ENCODE results near the gene GSTA3.

Gene GSTA3

GRCh38 chr6:52914516-52914915, 5.0 kb upstream of the GSTA3 start:
- Histone ChIP-seq H4K91ac (ENCODE audit: low read depth, low read length, poor library complexity) (no peak overlapping the region), H3K14ac (ENCODE audit: low read length) (no peak overlapping the region), H3K23ac (ENCODE audit: low read depth, low read length, poor library complexity) (no peak overlapping the region), H3K4me3 (ENCODE audit: low read length in 2 of 2) (no peak overlapping the region), H3K27ac (replicated peaks; ENCODE audit: low read length) (no peak overlapping the region), H2BK12ac (ENCODE audit: low read length) (no peak overlapping the region), H3K79me1 (ENCODE audit: low read depth, low read length) (no peaks in the 10 kb centered on the region), H3K9ac (ENCODE audit: low read depth, low read length, poor library complexity) (no peak overlapping the region), H3K9me3 (replicated peaks in 1 of 2; ENCODE audit: control insufficient read depth in 2 of 2, insufficient read depth in 1 of 2, low read depth in 1 of 2, low read length in 2 of 2) (no peaks in the 10 kb centered on the region), H3K18ac (ENCODE audit: low read length) (no peak overlapping the region), H3K4me2 (ENCODE audit: insufficient read depth, low read length, poor library complexity, severe bottlenecking) (no peak overlapping the region), H4K8ac (ENCODE audit: low read depth, low read length) (no peak overlapping the region), H3K36me3 (replicated peaks in 1 of 2; ENCODE audit: control insufficient read depth in 2 of 2, insufficient read depth in 2 of 2, low read length in 2 of 2) (no peaks in the 10 kb centered on the region), H2BK120ac (ENCODE audit: low read depth, low read length) (no peak overlapping the region), H3K27me3 (ENCODE audit: control insufficient read depth in 3 of 3, insufficient read depth in 3 of 3, low read depth in 1 of 3, low read length in 3 of 3) (peaks cover 0 to 4% (median 0%) of the 10 kb centered on the region in 3 experiments), H2BK15ac (ENCODE audit: low read length) (no peak overlapping the region), H3K4ac (ENCODE audit: low read length) (no peak overlapping the region), H2BK5ac (ENCODE audit: low read length) (no peak overlapping the region), H2AFZ (ENCODE audit: low read length) (no peak overlapping the region), H3K4me1 (ENCODE audit: control insufficient read depth in 2 of 2, insufficient read depth in 1 of 2, low read depth in 1 of 2, low read length in 2 of 2) (peaks cover 0 to 2% of the 10 kb centered on the region in 2 donors), H2AK5ac (ENCODE audit: low read depth, low read length) (no peak overlapping the region)
- DNase-seq (ENCODE audit: low spot score) = no peak

GRCh38 chr6:52910091-52910490, 593 bp upstream of the GSTA3 start:
- Histone ChIP-seq H3K4ac (ENCODE audit: low read length) (no peak overlapping the region), H3K27me3 (ENCODE audit: control insufficient read depth in 3 of 3, insufficient read depth in 3 of 3, low read depth in 1 of 3, low read length in 3 of 3) (peaks cover 0 to 2% (median 0%) of the 10 kb centered on the region in 3 experiments), H4K91ac (ENCODE audit: low read depth, low read length, poor library complexity) (no peak overlapping the region), H3K9ac (ENCODE audit: low read depth, low read length, poor library complexity) (no peak overlapping the region), H3K9me3 (replicated peaks in 1 of 2; ENCODE audit: control insufficient read depth in 2 of 2, insufficient read depth in 1 of 2, low read depth in 1 of 2, low read length in 2 of 2) (no peaks in the 10 kb centered on the region), H3K36me3 (replicated peaks in 1 of 2; ENCODE audit: control insufficient read depth in 2 of 2, insufficient read depth in 2 of 2, low read length in 2 of 2) (no peaks in the 10 kb centered on the region), H2BK120ac (ENCODE audit: low read depth, low read length) (no peak overlapping the region), H3K18ac (ENCODE audit: low read length) (no peak overlapping the region), H2BK15ac (ENCODE audit: low read length) (no peak overlapping the region), H4K8ac (ENCODE audit: low read depth, low read length) (no peak overlapping the region), H3K4me2 (ENCODE audit: insufficient read depth, low read length, poor library complexity, severe bottlenecking) (no peak overlapping the region), H2AK5ac (ENCODE audit: low read depth, low read length) (no peak overlapping the region), H3K4me3 (ENCODE audit: low read length in 2 of 2) (no peak overlapping the region), H2AFZ (ENCODE audit: low read length) (no peak overlapping the region), H3K79me1 (ENCODE audit: low read depth, low read length) (no peaks in the 10 kb centered on the region), H3K27ac (replicated peaks; ENCODE audit: low read length) (no peak overlapping the region), H2BK5ac (ENCODE audit: low read length) (no peak overlapping the region), H2BK12ac (ENCODE audit: low read length) (no peak overlapping the region), H3K14ac (ENCODE audit: low read length) (no peak overlapping the region), H3K4me1 (ENCODE audit: control insufficient read depth in 2 of 2, insufficient read depth in 1 of 2, low read depth in 1 of 2, low read length in 2 of 2) (peaks cover 0 to 2% of the 10 kb centered on the region in 2 donors), H3K23ac (ENCODE audit: low read depth, low read length, poor library complexity) (no peak overlapping the region)
- DNase-seq (ENCODE audit: low spot score) = no peak
- no CpG with 5 or more reads among the region's 4 CpGs for WGBS, 2 donors (ENCODE audit: extremely low coverage in 2 of 2, insufficient read length in 2 of 2, insufficient replicate concordance in 1 of 2)

- Histone ChIP-seq H3K4ac (ENCODE audit: low read length) (no peak overlapping the region), H2BK12ac (ENCODE audit: low read length) (no peak overlapping the region), H3K4me3 (ENCODE audit: low read length in 2 of 2) (no peak overlapping the region), H2BK15ac (ENCODE audit: low read length) (no peak overlapping the region), H2AK5ac (ENCODE audit: low read depth, low read length) (no peak overlapping the region), H3K14ac (ENCODE audit: low read length) (no peak overlapping the region), H3K18ac (ENCODE audit: low read length) (no peak overlapping the region), H3K9ac (ENCODE audit: low read depth, low read length, poor library complexity) (no peak overlapping the region), H3K4me2 (ENCODE audit: insufficient read depth, low read length, poor library complexity, severe bottlenecking) (no peak overlapping the region), H4K8ac (ENCODE audit: low read depth, low read length) (no peak overlapping the region), H4K91ac (ENCODE audit: low read depth, low read length, poor library complexity) (no peak overlapping the region), H3K4me1 (ENCODE audit: control insufficient read depth in 2 of 2, insufficient read depth in 1 of 2, low read depth in 1 of 2, low read length in 2 of 2) (peaks cover 0 to 2% of the 10 kb centered on the region in 2 donors), H3K27me3 (ENCODE audit: control insufficient read depth in 3 of 3, insufficient read depth in 3 of 3, low read depth in 1 of 3, low read length in 3 of 3) (no peaks in the 10 kb centered on the region), H3K36me3 (replicated peaks in 1 of 2; ENCODE audit: control insufficient read depth in 2 of 2, insufficient read depth in 2 of 2, low read length in 2 of 2) (no peaks in the 10 kb centered on the region), H3K9me3 (replicated peaks in 1 of 2; ENCODE audit: control insufficient read depth in 2 of 2, insufficient read depth in 1 of 2, low read depth in 1 of 2, low read length in 2 of 2) (no peaks in the 10 kb centered on the region), H3K23ac (ENCODE audit: low read depth, low read length, poor library complexity) (no peak overlapping the region), H3K79me1 (ENCODE audit: low read depth, low read length) (no peaks in the 10 kb centered on the region), H2AFZ (ENCODE audit: low read length) (no peak overlapping the region), H2BK120ac (ENCODE audit: low read depth, low read length) (no peak overlapping the region), H2BK5ac (ENCODE audit: low read length) (no peak overlapping the region), H3K27ac (replicated peaks; ENCODE audit: low read length) (no peak overlapping the region)
- DNase-seq (ENCODE audit: low spot score) = no peak
- no CpG with 5 or more reads among the region's 3 CpGs for WGBS, 2 donors (ENCODE audit: extremely low coverage in 2 of 2, insufficient read length in 2 of 2, insufficient replicate concordance in 1 of 2)
Observed at GRCh38 chr6:52909131-52909530, 367 bp downstream of the GSTA3 start.

- Histone ChIP-seq H3K27ac (replicated peaks; ENCODE audit: low read length) (no peak overlapping the region), H3K9ac (ENCODE audit: low read depth, low read length, poor library complexity) (no peak overlapping the region), H3K4me1 (ENCODE audit: control insufficient read depth in 2 of 2, insufficient read depth in 1 of 2, low read depth in 1 of 2, low read length in 2 of 2) (peaks cover 0 to 2% of the 10 kb centered on the region in 2 donors), H3K4me2 (ENCODE audit: insufficient read depth, low read length, poor library complexity, severe bottlenecking) (no peak overlapping the region), H2BK12ac (ENCODE audit: low read length) (no peak overlapping the region), H2BK15ac (ENCODE audit: low read length) (no peak overlapping the region), H2BK5ac (ENCODE audit: low read length) (no peak overlapping the region), H3K14ac (ENCODE audit: low read length) (no peak overlapping the region), H4K8ac (ENCODE audit: low read depth, low read length) (no peak overlapping the region), H4K91ac (ENCODE audit: low read depth, low read length, poor library complexity) (no peak overlapping the region), H3K23ac (ENCODE audit: low read depth, low read length, poor library complexity) (no peak overlapping the region), H3K4me3 (ENCODE audit: low read length in 2 of 2) (no peak overlapping the region), H3K27me3 (ENCODE audit: control insufficient read depth in 3 of 3, insufficient read depth in 3 of 3, low read depth in 1 of 3, low read length in 3 of 3) (no peaks in the 10 kb centered on the region), H3K79me1 (ENCODE audit: low read depth, low read length) (no peaks in the 10 kb centered on the region), H2AFZ (ENCODE audit: low read length) (no peak overlapping the region), H3K18ac (ENCODE audit: low read length) (no peak overlapping the region), H3K36me3 (replicated peaks in 1 of 2; ENCODE audit: control insufficient read depth in 2 of 2, insufficient read depth in 2 of 2, low read length in 2 of 2) (no peaks in the 10 kb centered on the region), H2AK5ac (ENCODE audit: low read depth, low read length) (no peak overlapping the region), H3K4ac (ENCODE audit: low read length) (no peak overlapping the region), H2BK120ac (ENCODE audit: low read depth, low read length) (no peak overlapping the region), H3K9me3 (replicated peaks in 1 of 2; ENCODE audit: control insufficient read depth in 2 of 2, insufficient read depth in 1 of 2, low read depth in 1 of 2, low read length in 2 of 2) (no peaks in the 10 kb centered on the region)
- no CpG with 5 or more reads among the region's 2 CpGs for WGBS, 2 donors (ENCODE audit: extremely low coverage in 2 of 2, insufficient read length in 2 of 2, insufficient replicate concordance in 1 of 2)
- no peak for DNase-seq (ENCODE audit: low spot score)
Observed at GRCh38 chr6:52908526-52908925, 972 bp downstream of the GSTA3 start.

All from neuronal stem cell (in vitro differentiated cells).